GM18873 (cell line): Measurements from ENCODE around the gene ABCG4.
A peak's percentile ranks its signal among the peaks of the same experiment; 100 is the strongest.
"Not testable (repeated sequence)": the region's sequence is repeated elsewhere in the genome, so short reads cannot be mapped to it uniquely, and the experiment has no call there.

ENCODE experiments used
- ATAC-seq: cut with Tn5 transposase; IDR thresholded peaks from one replicate; pipeline ENCODE4 v1.9.1; 2021; ENCODE audit warnings: mild to moderate bottlenecking, moderate library complexity, moderate number of reproducible peaks; ENCODE audit not compliant: unreplicated experiment, low FRiP score

ABCG4 gene

GRCh38 chr11:119152604-119153003 is 3.8 kb downstream of the ABCG4 start:
- no peak for ATAC-seq

GRCh38 chr11:119153049-119153818 is 4.4 kb downstream of the ABCG4 start:
- ATAC-seq, result no peak

- no peak for ATAC-seq
Observed at GRCh38 chr11:119154178-119154577, 5.3 kb downstream of the ABCG4 start.

GRCh38 chr11:119155733-119156492 is 7.1 kb downstream of the ABCG4 start:
- no peak for ATAC-seq

GRCh38 chr11:119156496-119156895 is 7.6 kb downstream of the ABCG4 start:
- ATAC-seq, result no peak

GRCh38 chr11:119157063-119157462 is 8.2 kb downstream of the ABCG4 start:
- ATAC-seq, result no peak

GRCh38 chr11:119158467-119158866 is 9.6 kb downstream of the ABCG4 start:
- ATAC-seq, result no peak

- no peak for ATAC-seq
Observed at GRCh38 chr11:119160151-119160550, 11.3 kb downstream of the ABCG4 start.

GRCh38 chr11:119161871-119162270 is 13.0 kb downstream of the ABCG4 start:
- ATAC-seq, result no peak

- ATAC-seq, result no peak
Observed at GRCh38 chr11:119166368-119167076, 17.7 kb downstream of the ABCG4 start.

- ATAC-seq, result not testable (repeated sequence)
Observed at GRCh38 chr11:119167077-119167458, 18.2 kb downstream of the ABCG4 start.

- no peak for ATAC-seq
Observed at GRCh38 chr11:119167933-119168332, 19.1 kb downstream of the ABCG4 start.

- ATAC-seq, result peak; percentile 58
Observed at GRCh38 chr11:119168471-119169281, 19.8 kb downstream of the ABCG4 start, which contains the start of gene NLRX1. Gene NLRX1, plus strand, starts transcription at chr11:119168725. Its CDS starts 2,679 bp downstream, at chr11:119171404.

- ATAC-seq, result no peak
Observed at GRCh38 chr11:119169282-119169719, 20.4 kb downstream of the ABCG4 start.

- no peak for ATAC-seq
Observed at GRCh38 chr11:119172513-119172912, 23.7 kb downstream of the ABCG4 start.

GRCh38 chr11:119173453-119173852 is 24.6 kb downstream of the ABCG4 start:
- no peak for ATAC-seq

- ATAC-seq, result no peak
Observed at GRCh38 chr11:119175493-119176077, 26.7 kb downstream of the ABCG4 start.

- ATAC-seq, result no peak
Observed at GRCh38 chr11:119178166-119178680, 29.4 kb downstream of the ABCG4 start.

- ATAC-seq, result no peak
Observed at GRCh38 chr11:119179342-119179741, 30.5 kb downstream of the ABCG4 start.

- no peak for ATAC-seq
Observed at GRCh38 chr11:119179983-119180382, 31.1 kb downstream of the ABCG4 start.
